HG03469 (cell line): ENCODE results near the gene GLT1D1.

Source experiments
- ATAC-seq: cut with Tn5 transposase; IDR thresholded peaks from one replicate; pipeline ENCODE4 v1.9.1; 2021; ENCODE audit warnings: mild to moderate bottlenecking, moderate library complexity, moderate number of reproducible peaks; ENCODE audit not compliant: unreplicated experiment

GLT1D1 gene

DNA sequence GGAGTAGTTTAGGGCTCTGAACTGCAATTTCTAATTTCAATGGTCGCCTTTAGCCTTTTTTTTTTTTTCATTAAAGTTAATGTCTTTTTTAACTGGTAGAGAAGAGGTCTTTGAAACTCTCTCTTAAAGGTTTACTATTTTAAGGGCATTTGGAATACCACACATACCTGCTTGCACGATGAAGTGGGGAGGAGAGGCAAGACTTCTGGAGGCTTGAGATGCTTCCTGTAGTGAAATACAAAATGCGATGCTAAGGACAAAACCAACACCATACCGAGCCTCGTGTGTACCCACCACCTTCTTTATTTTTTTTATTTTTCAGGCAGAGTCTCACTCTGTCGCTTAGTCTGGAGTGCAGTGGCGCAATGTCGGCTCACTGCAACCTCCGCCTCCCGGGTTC lies 57.4 kb downstream of the GLT1D1 start:
- no peak for ATAC-seq

- ATAC-seq, result no peak
Measured at GRCh38 chr12:128911861-128912260, 58.6 kb downstream of the GLT1D1 start.

- ATAC-seq, result peak; percentile 97
Measured at GRCh38 chr12:128914908-128915563, 61.8 kb downstream of the GLT1D1 start.

DNA sequence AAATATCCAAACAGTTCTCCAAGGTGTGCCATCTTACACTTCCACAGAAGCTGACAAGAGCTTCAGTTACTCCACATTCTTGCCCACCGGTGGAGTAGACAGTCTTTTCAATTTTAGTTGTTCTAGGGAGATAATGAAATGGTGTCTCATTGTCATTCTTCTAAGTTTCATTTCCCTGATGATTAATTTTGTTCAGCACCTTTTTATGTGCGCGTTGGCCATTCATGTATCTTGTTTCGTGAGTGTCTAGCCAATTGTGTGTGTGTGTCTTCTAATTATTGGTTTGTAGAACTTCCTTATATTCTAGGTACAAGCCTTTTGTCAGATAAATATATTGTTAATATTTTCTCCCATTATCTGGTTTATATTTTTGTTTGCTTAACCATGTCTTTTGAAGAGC lies 63.1 kb downstream of the GLT1D1 start:
- ATAC-seq, result no peak

- ATAC-seq, result no peak
Measured at GRCh38 chr12:128918481-128919260, 65.4 kb downstream of the GLT1D1 start.

DNA sequence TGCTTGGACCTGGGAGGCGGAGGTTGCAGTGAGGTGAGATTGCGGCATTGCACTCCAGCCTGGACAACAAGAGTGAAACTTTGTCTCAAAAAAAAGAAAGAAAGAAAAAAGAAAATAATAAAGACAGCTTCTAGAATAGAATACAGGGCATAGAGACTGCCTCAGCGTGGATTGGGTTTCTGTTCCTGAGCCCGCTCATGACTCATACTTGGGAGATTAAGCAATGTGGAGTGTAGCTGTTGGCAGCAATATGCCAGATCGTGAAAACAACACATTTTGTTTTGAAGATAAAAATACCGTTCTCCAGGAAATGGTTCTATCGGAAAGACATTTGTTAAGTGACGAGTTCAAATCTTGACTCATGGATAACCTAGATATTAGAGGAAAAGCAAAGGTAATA lies 67.2 kb downstream of the GLT1D1 start:
- ATAC-seq, result no peak

DNA sequence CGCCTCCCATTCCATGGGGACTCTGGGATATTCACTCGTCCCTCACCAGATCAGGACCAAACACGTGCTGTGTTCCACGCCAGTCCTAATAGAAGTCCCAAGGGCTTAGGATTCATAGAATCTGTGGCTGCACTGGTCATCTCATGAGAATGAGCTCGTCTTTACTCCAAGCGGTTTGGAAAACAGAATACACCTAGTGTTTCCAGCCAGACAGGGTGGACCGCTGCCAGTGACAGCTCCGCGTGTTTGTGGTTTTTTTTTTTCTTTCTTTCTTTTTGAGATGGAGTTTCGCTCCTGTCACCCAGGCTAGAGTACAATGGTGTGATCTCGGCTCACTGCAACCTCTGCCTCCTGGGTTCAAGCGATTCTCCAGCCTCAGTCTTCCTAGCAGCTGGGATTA lies 75.1 kb downstream of the GLT1D1 start:
- ATAC-seq, result no peak

GRCh38 chr12:128929057-128929456 lies 75.8 kb downstream of the GLT1D1 start:
- no peak for ATAC-seq

GRCh38 chr12:128930606-128931005 lies 77.3 kb downstream of the GLT1D1 start:
- ATAC-seq, result no peak

GRCh38 chr12:128932521-128932920 lies 79.2 kb downstream of the GLT1D1 start:
- ATAC-seq, result no peak

- no peak for ATAC-seq
Measured at GRCh38 chr12:128933039-128933438, 79.8 kb downstream of the GLT1D1 start.

DNA sequence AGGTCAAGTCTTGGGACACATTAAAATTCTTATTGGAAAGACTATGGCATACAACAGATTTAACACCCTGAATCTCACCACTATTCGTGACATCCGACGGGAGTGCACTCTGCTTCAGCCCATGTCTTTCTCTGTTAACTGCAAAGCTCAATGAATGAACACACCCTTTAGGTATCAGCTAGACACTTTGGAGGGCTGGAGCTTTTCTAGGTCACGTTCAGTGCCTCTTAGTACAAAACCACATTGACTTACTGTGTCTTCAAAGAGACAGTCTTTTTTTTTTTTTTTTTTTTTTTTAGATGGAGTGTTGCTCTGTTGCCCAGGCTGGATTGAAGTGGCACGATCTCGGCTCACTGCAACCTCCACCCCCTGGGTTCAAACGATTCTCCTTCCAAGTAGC lies 80.6 kb downstream of the GLT1D1 start:
- no peak for ATAC-seq

GRCh38 chr12:128938886-128939285 lies 85.6 kb downstream of the GLT1D1 start:
- ATAC-seq, result no peak

- no peak for ATAC-seq
Measured at GRCh38 chr12:128940090-128940888, 87.0 kb downstream of the GLT1D1 start.

GRCh38 chr12:128940974-128941373 lies 87.7 kb downstream of the GLT1D1 start:
- no peak for ATAC-seq

- ATAC-seq, result no peak
Measured at GRCh38 chr12:128942960-128943477, 89.7 kb downstream of the GLT1D1 start.

DNA sequence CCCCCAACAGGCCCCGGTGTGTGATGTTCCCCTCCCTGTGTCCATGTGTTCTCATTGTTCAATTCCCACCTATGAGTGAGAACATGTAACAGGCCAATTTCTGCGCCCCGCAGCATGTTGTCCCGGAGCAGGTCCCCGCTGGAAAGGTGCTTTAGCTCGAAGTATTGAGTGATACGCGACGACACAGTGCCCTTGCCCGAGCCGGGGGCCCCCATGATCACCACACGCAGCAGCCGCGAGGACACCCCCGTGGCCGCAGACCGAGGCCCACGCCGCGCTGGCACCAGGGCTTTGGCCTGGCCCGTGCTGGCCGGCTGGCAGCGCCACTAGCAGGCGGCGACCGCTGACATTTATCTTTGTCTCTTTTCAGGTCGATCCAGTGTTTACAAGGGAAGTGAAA lies 91.7 kb downstream of the GLT1D1 start:
- ATAC-seq, result no peak

- ATAC-seq, result no peak
Measured at GRCh38 chr12:128947209-128947608, 93.9 kb downstream of the GLT1D1 start.

DNA sequence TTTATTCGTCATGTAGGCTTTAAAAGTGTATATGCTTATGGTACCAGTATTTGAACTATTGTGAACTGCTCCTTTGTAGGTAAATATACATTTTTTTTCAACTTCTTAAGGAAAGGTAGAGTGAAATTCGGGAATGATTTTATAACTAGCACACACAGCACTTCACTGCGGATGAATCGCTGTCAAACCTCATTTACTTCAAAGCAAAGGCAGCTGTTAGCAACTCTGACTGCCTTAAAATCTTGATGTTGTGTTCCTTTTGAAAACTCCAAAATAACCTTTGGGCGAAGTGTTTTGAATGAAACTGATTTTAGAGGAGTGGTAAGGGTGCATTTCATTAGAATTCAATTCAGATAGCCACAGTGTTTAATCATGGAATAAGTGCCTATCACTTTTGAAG lies 95.8 kb downstream of the GLT1D1 start:
- ATAC-seq, result no peak

GRCh38 chr12:128951448-128951847 lies 98.2 kb downstream of the GLT1D1 start:
- no peak for ATAC-seq

DNA sequence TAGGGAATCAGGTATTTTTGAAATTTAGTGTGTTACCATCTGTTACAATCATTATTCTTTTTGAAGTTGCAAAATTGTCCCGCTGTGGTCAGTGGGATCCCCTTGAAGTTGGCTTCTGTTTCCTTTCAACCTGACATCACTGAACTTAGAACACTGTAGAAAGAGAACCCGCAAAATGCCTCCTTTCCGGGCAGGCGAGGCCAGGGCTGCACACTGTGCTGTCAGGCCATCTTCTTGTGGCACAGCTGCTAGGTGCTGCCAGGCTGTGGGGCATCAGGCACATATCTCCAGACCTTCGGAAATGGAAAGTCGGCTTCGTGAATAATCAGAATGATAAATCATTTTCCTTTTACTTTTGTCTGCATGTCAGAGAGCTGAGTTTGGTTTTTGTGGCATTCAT lies 103.5 kb downstream of the GLT1D1 start:
- ATAC-seq, result no peak
